Small intestine (tissue), 7 donors: Measurements from ENCODE around the gene SMOC2. TPM values are rescaled to one million over a fixed set of nuclear protein-coding genes. Genes with fewer than 3 reads are reported as not detected.
A peak's percentile ranks its signal among the peaks of the same experiment; 100 is the strongest.

ENCODE experiments used
- DNase-seq, 2 donors: peaks; one replicate each; pipeline versions ENCODE4 v3.0.0 to v3.0.0-alpha.2; 2013
- FAIRE-seq: peaks from 2 replicates; lab custom pipeline; 2012; peaks lifted over from hg19 to GRCh38; lab: Jason Lieb, UNC
- H3K27ac ChIP-seq, 3 donors: one replicate each; pipeline ENCODE4 v1.5.1; 2013; ENCODE audit warnings: low read length in 2 of 3, mild to moderate bottlenecking in 2 of 3, control low read depth in 1 of 3, inconsistent platforms in 1 of 3, low read depth in 1 of 3, moderate library complexity in 1 of 3
- H3K27me3 ChIP-seq, 3 donors: one replicate each; pipeline ENCODE4 v1.6.1; 2013; ENCODE audit warnings: low read length in 3 of 3, inconsistent platforms in 1 of 3; ENCODE audit not compliant: control insufficient read depth in 3 of 3, insufficient read depth in 3 of 3
- H3K36me3 ChIP-seq, 3 donors: one replicate each; pipeline ENCODE4 v1.6.1; 2013; ENCODE audit warnings: low read length in 3 of 3, inconsistent platforms in 1 of 3, low read depth in 1 of 3, mild to moderate bottlenecking in 1 of 3, moderate library complexity in 1 of 3; ENCODE audit not compliant: control insufficient read depth in 3 of 3, insufficient read depth in 2 of 3
- H3K4me1 ChIP-seq, 3 donors: one replicate each; pipeline ENCODE4 v1.6.1; 2013; ENCODE audit warnings: low read length in 2 of 3, inconsistent platforms in 1 of 3, low read depth in 1 of 3, mild to moderate bottlenecking in 1 of 3, moderate library complexity in 1 of 3; ENCODE audit not compliant: control insufficient read depth in 3 of 3, insufficient read depth in 2 of 3
- H3K4me3 ChIP-seq, 3 donors: one replicate each; pipeline ENCODE4 v1.5.1; 2013; ENCODE audit warnings: low read length in 3 of 3, control low read depth in 1 of 3, inconsistent platforms in 1 of 3, low read depth in 1 of 3, mild to moderate bottlenecking in 1 of 3, moderate library complexity in 1 of 3
- H3K9me3 ChIP-seq, 2 donors: one replicate each; pipeline ENCODE4 v1.6.1; 2013; ENCODE audit warnings: low read depth in 1 of 2, low read length in 1 of 2; ENCODE audit not compliant: control insufficient read depth in 2 of 2, insufficient read depth in 1 of 2
- WGBS, 3 donors: extraction: QIAGEN DNeasy Blood & Tissue Kit; methylation state at CpG; one replicate each; pipeline ENCODE4 v1.1.7; 2013; 5-methylcytosine and 5-hydroxymethylcytosine counted together
- polyA plus RNA-seq, 4 donors: library from polyadenylated mRNA; stranded (reverse) in 3 of 4; unstranded in 1 of 4; fragments of 200-250 nt in 3 of 4; fragments of 120-200 nt in 1 of 4; gene quantifications; one replicate each; pipeline versions ENCODE4 v1.2.1 to v1.2.3, GENCODE V29; 2013
- donor health status: healthy with polysubstance abuse.
- donor health status: control.
- donor health status: control.
- donor health status: Bipolar disorder and iron deficiency.
- donor health status: healthy.

Gene SMOC2
- polyA plus RNA-seq, 4 donors = 0.89 to 56.7 (median 4.0) TPM

DNA sequence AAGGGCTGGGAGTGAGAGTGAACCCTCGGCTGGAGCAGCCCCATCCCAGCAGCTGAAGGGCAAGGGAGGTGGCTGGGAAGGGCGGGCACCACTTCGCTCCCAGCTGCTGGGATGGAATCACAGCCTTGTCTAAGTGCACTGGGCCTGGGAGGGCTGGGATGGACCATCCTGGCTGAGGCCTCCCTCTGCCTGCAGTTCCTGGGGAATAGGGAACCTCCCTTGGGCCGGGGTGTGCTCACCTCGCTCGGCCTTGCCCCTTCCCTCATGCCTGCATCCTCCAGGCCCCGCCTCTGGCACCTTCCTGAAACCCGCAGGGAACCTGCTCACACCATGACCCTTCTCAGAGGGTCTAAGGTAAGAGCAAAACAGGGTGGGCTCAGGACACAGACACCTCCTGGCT lies 53.7 kb downstream of the SMOC2 start:
- WGBS, 3 donors = 56 to 83% (median 64%) methylated on average over 8 of the region's 8 CpGs
- Histone ChIP-seq H3K36me3 (peaks cover 0 to 2% (median 0%) of the 10 kb centered on the region in 3 donors), H3K27me3 (no peaks in the 10 kb centered on the region), H3K4me3 (no peak overlapping the region), H3K9me3 (no peaks in the 10 kb centered on the region), H3K4me1 (no peaks in the 10 kb centered on the region), H3K27ac (no peak overlapping the region)
- FAIRE-seq (no peak), DNase-seq (no peak)

DNA sequence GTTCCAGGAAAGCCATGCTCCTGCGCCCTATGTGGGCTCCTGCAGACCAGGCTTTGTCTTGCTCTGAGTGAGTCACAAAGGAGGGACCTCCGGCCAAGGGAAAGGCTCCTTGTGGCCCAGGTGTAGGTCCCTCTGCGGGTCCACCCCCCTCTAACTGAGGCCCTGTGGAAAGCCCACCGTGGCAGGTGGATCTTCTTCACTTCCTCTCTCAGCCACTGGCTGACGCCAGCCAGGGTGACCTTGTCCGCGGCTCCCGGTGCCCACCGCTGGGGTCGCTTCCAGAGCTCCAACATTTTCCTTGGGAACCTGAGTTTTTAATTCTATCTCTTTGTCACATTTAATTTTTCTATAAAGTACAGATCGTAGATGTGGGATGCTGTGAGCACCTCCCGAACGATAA lies 54.1 kb downstream of the SMOC2 start:
- no peak overlapping the region for H3K4me3 ChIP-seq
- 65 to 92% (median 69%) methylated on average over 12 to 13 of the region's 13 CpGs for WGBS, 3 donors

DNA sequence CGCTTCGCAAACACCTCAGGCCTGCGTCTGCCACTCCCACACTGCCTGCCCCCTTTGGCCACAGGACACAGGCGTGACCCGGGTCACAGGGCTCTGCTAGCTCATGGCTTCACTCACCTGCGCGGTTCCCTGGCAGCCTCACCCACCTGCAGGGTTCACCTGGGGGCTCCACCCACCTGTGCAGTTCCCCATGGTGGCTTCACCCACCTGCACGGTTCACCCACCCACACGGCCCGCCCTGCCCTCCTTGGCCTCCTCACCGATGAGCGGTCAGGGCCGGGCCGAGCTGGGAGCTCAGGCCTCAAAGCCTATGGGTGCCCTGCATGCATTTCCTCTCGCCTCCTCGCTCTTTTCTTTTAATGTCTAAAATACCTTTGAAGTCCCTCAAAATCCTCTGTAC lies 54.7 kb downstream of the SMOC2 start:
- 48 to 82% (median 59%) methylated on average over 16 of the region's 16 CpGs for WGBS, 3 donors
- H3K27me3 ChIP-seq = no peaks in the 10 kb centered on the region
- no peaks in the 10 kb centered on the region for H3K9me3 ChIP-seq
- FAIRE-seq = no peak
- H3K27ac ChIP-seq = no peak overlapping the region
- no peak for DNase-seq
- no peak overlapping the region for H3K4me3 ChIP-seq
- no peaks in the 10 kb centered on the region for H3K4me1 ChIP-seq
- H3K36me3 ChIP-seq = peaks cover 0 to under 1% (median 0%) of the 10 kb centered on the region in 3 donors

More for the DNA sequence above, 54.1 kb downstream of the SMOC2 start:
- H3K9me3 ChIP-seq = no peaks in the 10 kb centered on the region
- no peak overlapping the region for H3K27ac ChIP-seq
- DNase-seq (no peak), FAIRE-seq (no peak)
- H3K36me3 ChIP-seq = peaks cover 0 to 2% (median 0%) of the 10 kb centered on the region in 3 donors
- H3K27me3 ChIP-seq = no peaks in the 10 kb centered on the region
- H3K4me1 ChIP-seq = no peaks in the 10 kb centered on the region

DNA sequence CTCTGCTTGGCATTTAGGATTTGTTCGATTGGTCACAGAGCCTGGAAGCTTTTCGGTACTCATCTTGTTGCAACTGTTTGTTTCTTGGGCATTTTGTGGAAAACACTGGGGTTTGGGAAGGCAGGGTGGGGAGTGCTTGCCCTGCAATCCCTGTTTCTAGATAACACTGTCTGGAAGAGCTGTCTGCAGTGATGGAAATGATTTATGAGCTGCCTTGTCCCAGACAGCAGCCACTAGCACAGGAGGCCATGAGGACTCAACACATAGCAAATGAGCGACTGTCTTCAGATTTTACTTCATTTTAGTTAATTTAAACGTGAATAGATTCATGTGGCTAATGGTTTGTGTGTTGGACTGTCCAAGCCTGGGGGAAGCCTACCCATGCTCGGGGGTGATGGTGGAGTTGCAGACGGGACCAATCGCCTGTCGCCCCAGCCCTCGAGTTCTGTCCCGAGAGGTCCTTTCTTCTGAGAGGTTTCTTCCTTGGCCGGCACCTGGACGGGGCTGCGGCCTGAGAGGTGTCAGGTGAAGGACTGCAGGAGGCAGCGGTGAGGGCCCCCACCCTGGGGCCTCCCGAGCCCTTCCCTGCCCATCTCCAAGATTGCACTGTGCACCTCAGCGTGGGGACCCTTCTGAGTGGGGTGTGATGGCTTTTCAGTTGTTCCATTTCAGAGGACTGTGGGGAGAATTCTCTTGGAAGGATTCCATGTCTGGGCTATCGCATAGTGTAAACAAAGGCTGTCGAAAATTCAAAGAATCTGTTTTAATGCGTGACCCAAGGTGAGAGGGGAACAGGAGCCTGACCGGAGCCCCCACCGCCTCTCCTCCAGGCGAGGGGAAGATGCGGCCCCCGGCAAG lies 55.4 kb downstream of the SMOC2 start:
- WGBS, 3 donors = 70 to 82% (median 75%) methylated on average over 24 of the region's 24 CpGs
- no peak overlapping the region for H3K27ac ChIP-seq

DNA sequence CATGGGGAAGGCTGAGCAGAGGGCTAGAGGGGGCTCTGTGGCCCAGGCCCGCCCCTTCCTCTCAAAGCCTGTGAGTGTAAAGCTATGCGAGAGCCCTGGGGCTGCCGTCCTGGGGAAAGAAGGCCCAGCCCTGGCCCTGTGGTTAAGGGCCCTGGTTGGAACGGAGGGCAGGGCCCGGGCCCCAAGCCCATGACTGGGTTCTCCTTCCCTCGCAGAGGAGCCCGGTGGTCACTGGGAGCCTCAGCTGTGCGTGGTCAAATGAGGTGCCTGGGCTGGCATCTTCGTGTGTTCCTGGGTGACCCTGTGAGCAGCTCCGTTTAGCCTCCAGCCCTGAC lies 56.0 kb downstream of the SMOC2 start:
- Histone ChIP-seq H3K36me3 (no peaks in the 10 kb centered on the region), H3K27me3 (no peaks in the 10 kb centered on the region), H3K9me3 (no peaks in the 10 kb centered on the region), H3K27ac (no peak overlapping the region), H3K4me1 (no peaks in the 10 kb centered on the region), H3K4me3 (no peak overlapping the region)
- FAIRE-seq (no peak), DNase-seq (no peak)
- WGBS, 3 donors = 75 to 81% (median 80%) methylated on average over 10 of the region's 10 CpGs

More for the DNA sequence above, 55.4 kb downstream of the SMOC2 start:
- FAIRE-seq (no peak), DNase-seq (no peak)
- Histone ChIP-seq H3K4me1 (no peaks in the 10 kb centered on the region), H3K9me3 (no peaks in the 10 kb centered on the region), H3K4me3 (no peak overlapping the region), H3K27me3 (no peaks in the 10 kb centered on the region), H3K36me3 (no peaks in the 10 kb centered on the region)

DNA sequence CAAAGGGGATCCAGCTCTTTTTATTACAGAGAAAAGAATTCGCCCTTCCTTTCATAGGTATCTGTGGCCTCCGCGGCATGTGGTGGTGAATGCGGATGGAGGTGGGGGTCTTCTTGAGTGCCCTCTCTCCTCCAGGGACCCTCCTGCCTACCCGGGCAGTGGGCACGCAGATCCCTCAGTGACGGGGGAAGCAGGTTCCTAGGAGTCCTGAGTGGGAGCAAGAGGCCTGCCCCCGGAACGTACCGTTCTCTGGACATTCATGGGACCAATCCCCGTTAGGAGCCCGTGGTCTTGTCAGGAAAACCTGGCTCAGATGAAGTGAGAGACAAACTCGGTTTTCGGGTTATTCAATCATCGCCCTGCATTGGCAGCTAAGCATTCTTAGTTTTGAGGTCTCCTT lies 56.4 kb downstream of the SMOC2 start:
- FAIRE-seq = no peak
- no peak for DNase-seq
- Histone ChIP-seq H3K36me3 (no peaks in the 10 kb centered on the region), H3K4me1 (no peaks in the 10 kb centered on the region), H3K27me3 (no peaks in the 10 kb centered on the region), H3K9me3 (no peaks in the 10 kb centered on the region), H3K4me3 (no peak overlapping the region), H3K27ac (no peak overlapping the region)
- WGBS, 3 donors = 90 to 93% (median 91%) methylated on average over 15 of the region's 15 CpGs

DNA sequence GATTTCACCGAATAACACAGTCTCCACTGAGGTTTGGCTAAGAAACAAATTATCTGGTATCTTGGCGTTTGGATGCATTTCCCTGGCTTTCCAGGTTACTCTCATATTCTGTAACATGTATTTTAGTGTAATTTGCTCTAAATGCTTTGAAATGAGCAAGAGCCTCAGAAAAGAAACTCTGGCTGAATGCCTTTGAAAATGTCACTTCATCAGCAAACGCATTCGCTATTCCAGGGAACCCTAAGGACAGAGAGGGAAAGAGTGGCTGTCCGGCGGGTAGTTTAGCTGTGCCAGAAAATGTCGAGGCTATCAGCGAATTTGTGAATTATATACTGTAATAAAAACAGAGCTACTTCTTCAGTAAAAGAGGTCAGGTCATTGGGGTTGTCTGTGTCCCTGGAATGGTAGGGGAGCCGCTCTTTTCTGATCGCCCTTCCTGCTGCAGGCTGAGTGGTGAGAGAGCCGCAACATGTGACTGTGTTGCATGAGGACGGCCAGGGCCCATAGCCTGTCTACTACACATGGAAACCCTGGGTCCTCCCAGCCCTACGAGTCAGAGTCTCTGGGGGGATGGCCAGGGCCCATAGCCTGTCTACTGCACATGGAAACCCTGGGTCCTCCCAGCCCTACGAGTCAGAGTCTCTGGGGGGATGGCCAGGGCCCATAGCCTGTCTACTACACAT lies 57.3 kb downstream of the SMOC2 start:
- H3K4me1 ChIP-seq = no peaks in the 10 kb centered on the region
- no peak overlapping the region for H3K27ac ChIP-seq
- no peaks in the 10 kb centered on the region for H3K36me3 ChIP-seq
- H3K4me3 ChIP-seq = no peak overlapping the region
- H3K9me3 ChIP-seq = no peaks in the 10 kb centered on the region
- H3K27me3 ChIP-seq = no peaks in the 10 kb centered on the region
- WGBS, 3 donors = 64 to 81% (median 78%) methylated on average over 14 of the region's 14 CpGs
- no peak for FAIRE-seq
- no peak for DNase-seq

DNA sequence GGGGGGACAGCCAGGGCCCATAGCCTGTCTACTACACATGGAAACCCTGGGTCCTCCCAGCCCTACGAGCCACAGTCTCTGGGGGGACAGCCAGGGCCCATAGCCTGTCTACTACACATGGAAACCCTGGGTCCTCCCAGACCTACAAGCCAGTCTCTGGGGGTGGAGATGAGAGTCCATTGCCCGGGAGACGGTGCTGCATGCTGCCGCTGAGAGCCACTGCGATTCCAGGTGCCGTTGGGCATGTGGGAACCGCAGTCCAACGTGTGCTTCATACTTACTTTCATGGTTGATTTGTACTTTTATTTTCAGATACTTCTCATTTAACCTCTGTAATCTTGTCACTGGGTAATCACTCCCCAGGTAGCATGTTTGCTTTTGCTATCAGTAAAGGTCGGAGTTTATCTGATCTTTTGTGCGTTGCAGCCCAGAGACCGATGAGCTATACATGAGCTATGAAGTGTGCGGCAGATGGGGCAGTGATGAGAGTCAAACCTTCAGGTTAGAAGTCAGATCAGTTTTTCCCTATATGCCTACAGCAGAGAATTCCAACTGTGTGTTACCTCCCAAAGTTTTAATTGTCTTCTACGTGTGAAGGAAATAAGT lies 58.2 kb downstream of the SMOC2 start:
- no peaks in the 10 kb centered on the region for H3K9me3 ChIP-seq
- H3K4me1 ChIP-seq = no peaks in the 10 kb centered on the region
- H3K27ac ChIP-seq = no peak overlapping the region
- DNase-seq = peak; percentile 15 to 56
- no peak overlapping the region for H3K4me3 ChIP-seq
- H3K36me3 ChIP-seq = no peaks in the 10 kb centered on the region
- no peak for FAIRE-seq
- no peaks in the 10 kb centered on the region for H3K27me3 ChIP-seq
- 25 to 64% (median 35%) methylated on average over 12 to 13 of the region's 13 CpGs for WGBS, 3 donors
